Esophagus muscularis mucosa (tissue), 3 donors: ENCODE results near the gene EHMT2.

Experiments used
- CTCF ChIP-seq, 3 experiments: fragments of 200-600 bp in 2 of 3; fragments of 450-650 bp in 1 of 3; sonication (generic) in 2 of 3; IDR thresholded peaks; one replicate each; pipeline ENCODE4 v1.5.1; 2017 to 2019; ENCODE audit warnings: antibody characterized with exemption in 3 of 3, mild to moderate bottlenecking in 2 of 3, moderate library complexity in 1 of 3
- POLR2A ChIP-seq: fragments of 450-650 bp; IDR thresholded peaks from one replicate; pipeline ENCODE4 v1.6.1; 2017; ENCODE audit warnings: antibody characterized with exemption, moderate library complexity, mild to moderate bottlenecking, low read depth
- POLR2AphosphoS5 ChIP-seq, 2 donors: sonication (generic); formaldehyde crosslinking; IDR thresholded peaks; one replicate each; pipeline ENCODE4 v1.6.1; 2017; ENCODE audit warnings: antibody characterized with exemption in 2 of 2

- TF ChIP-seq CTCF (IDR thresholded peaks at IDR 0.05) (peak in 2 of 3 experiments; percentile 26 to 56), POLR2AphosphoS5 (IDR thresholded peaks at IDR 0.05) (peak; percentile 85 to 86), POLR2A (peak; percentile 25)
Measured at GRCh38 chr6:31897612-31898382, at the start of gene EHMT2.
